Right lobe of liver (tissue), 4 donors: ENCODE data around the gene TMEM191B.
"Not testable (repeated sequence)": the region's sequence is repeated elsewhere in the genome, so short reads cannot be mapped to it uniquely, and the experiment has no call there.

Source experiments
- CTCF ChIP-seq, 4 donors: fragments of 200-600 bp in 3 of 4; fragments of 450-650 bp in 1 of 4; IDR thresholded peaks; one replicate each; pipeline versions ENCODE4 v1.5.1 to v1.8.0; 2016 to 2022; ENCODE audit warnings: antibody characterized with exemption in 4 of 4, mild to moderate bottlenecking in 2 of 4
- POLR2A ChIP-seq: fragments of 450-650 bp; IDR thresholded peaks from one replicate; pipeline ENCODE4 v1.6.1; 2017; ENCODE audit warnings: antibody characterized with exemption, mild to moderate bottlenecking
- donor health status: DM: no; HTN: no; CAD: no.
- donor health status: DM: no; HTN: no; CAD: no.
- donor health status: DM: no; HTN: yes; CAD: no.

GRCh38 chr22:18518061-18518460 lies 9.5 kb upstream of the TMEM191B start, which contains the start of gene GGTLC3:
- not testable (repeated sequence) for TF ChIP-seq CTCF (IDR thresholded peaks at IDR 0.05); POLR2A
